DND-41 (cell line): ENCODE data around the gene ULK1.

Source experiments
- CTCF ChIP-seq: IDR thresholded peaks from 2 replicates; pipeline ENCODE4 v1.5.1; 2012; ENCODE audit warnings: borderline replicate concordance, low read length, moderate library complexity, mild to moderate bottlenecking; ENCODE audit not compliant: poor library complexity, severe bottlenecking; ENCODE audit errors: extremely low read depth
- EZH2 ChIP-seq: IDR thresholded peaks from 3 replicates; pipeline ENCODE4 v1.6.1; 2012; ENCODE audit warnings: borderline replicate concordance, low read depth, mild to moderate bottlenecking, moderate library complexity, low read length, inconsistent platforms; ENCODE audit not compliant: severe bottlenecking

DNA sequence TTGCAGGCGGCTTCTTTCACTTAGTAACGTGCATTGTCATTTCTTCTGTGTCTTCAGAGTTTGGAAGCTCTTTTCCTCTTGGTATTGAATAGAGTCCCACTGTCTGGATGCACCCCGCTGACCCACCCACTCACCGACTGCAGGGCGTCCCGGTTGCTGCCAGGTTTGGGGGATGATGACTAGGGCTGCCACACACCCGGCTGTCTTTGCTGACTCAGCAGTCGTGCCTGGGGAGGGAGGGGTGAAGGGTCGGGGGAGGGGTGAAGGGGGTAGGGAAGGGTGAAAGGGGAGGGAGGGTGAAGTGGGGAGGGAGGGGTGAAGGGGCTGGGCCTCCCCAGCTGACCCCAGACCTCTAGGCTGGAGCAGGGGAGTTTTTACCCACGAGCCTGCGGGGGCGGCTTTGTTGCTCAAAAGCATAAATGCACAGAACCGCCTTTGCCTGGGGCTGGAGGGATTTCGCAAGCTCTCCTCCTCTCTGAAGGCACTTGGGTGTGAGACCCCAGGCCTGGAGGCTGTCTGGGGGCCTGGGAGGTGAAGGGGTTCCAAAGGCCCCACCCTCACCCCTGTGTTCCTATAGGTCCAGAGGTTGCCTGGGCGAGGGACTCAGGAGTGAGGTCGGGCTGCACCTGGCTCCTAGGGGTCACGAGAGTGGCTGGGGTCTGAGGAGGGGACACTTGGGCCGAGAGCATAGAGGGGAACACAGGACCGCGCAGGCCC, 31.3 kb upstream of the ULK1 start:
- TF ChIP-seq CTCF (no peak), EZH2 (no peak)
